HG03175 (cell line): Measurements from ENCODE around the gene RCN2.

Experiments
- ATAC-seq: cut with Tn5 transposase; IDR thresholded peaks from one replicate; pipeline ENCODE4 v1.9.1; 2021; ENCODE audit warnings: mild to moderate bottlenecking, moderate library complexity; ENCODE audit not compliant: unreplicated experiment

The RCN2 gene

GRCh38 chr15:76973362-76973743 is 41.8 kb downstream of the RCN2 start:
- ATAC-seq: no peak

- no peak for ATAC-seq
These were observed 42.4 kb downstream of the RCN2 start for GRCh38 chr15:76973906-76974305.

GRCh38 chr15:76974456-76975036 is 43.0 kb downstream of the RCN2 start:
- ATAC-seq: no peak

- no peak for ATAC-seq
These were observed 44.6 kb downstream of the RCN2 start for GRCh38 chr15:76976141-76976540.

GRCh38 chr15:76976572-76977270 is 45.2 kb downstream of the RCN2 start:
- no peak for ATAC-seq

- no peak for ATAC-seq
These were observed 47.2 kb downstream of the RCN2 start for GRCh38 chr15:76978522-76979330.

- no peak for ATAC-seq
These were observed 47.9 kb downstream of the RCN2 start for GRCh38 chr15:76979331-76979925.

- no peak for ATAC-seq
These were observed 48.5 kb downstream of the RCN2 start for GRCh38 chr15:76979996-76980520.

- no peak for ATAC-seq
These were observed 50.8 kb downstream of the RCN2 start for GRCh38 chr15:76982356-76982755.

- ATAC-seq: no peak
These were observed 51.2 kb downstream of the RCN2 start for GRCh38 chr15:76982756-76983155.

GRCh38 chr15:76983590-76984375 is 52.2 kb downstream of the RCN2 start:
- ATAC-seq: no peak

GRCh38 chr15:76986743-76987142 is 55.2 kb downstream of the RCN2 start:
- ATAC-seq: no peak

- ATAC-seq: no peak
These were observed 55.7 kb downstream of the RCN2 start for GRCh38 chr15:76987276-76987675.

- peak; percentile 88 for ATAC-seq
These were observed 56.6 kb downstream of the RCN2 start for GRCh38 chr15:76987896-76988860.

- ATAC-seq: peak; percentile 23
These were observed 57.6 kb downstream of the RCN2 start for GRCh38 chr15:76988867-76989780.

GRCh38 chr15:76991048-76991447 is 59.5 kb downstream of the RCN2 start:
- ATAC-seq: no peak

GRCh38 chr15:76991741-76992645 is 60.4 kb downstream of the RCN2 start:
- no peak for ATAC-seq
